K562 (cell line): ENCODE data around the gene DCAF10. TPM values are rescaled to one million over a fixed set of nuclear protein-coding genes. Genes with fewer than 3 reads are reported as not detected.

Experiments used
- ATF7 ChIP-seq: fragments of 450-650 bp; IDR thresholded peaks from 2 replicates; pipeline ENCODE4 v1.7.1; 2014; ENCODE audit warnings: mild to moderate bottlenecking, moderate library complexity
- HIVEP1 ChIP-seq: fragments of 250-450 bp; sonication (Bioruptor Pico); IDR thresholded peaks from 2 replicates; pipeline ENCODE4 v1.4.0; 2020; ENCODE audit warnings: mild to moderate bottlenecking
- KAT7 ChIP-seq: sonication (generic); formaldehyde crosslinking; IDR thresholded peaks from 2 replicates; pipeline ENCODE4 v1.8.0; 2022; ENCODE audit warnings: missing genetic modification reagents, mild to moderate bottlenecking, borderline replicate concordance
- TCF7 ChIP-seq: sonication (generic); IDR thresholded peaks from 2 replicates; pipeline ENCODE4 v1.6.1; 2016; ENCODE audit warnings: antibody characterized with exemption, borderline replicate concordance
- TOE1 ChIP-seq, 2 experiments: fragments of 450-650 bp in 1 of 2; sonication (generic) in 1 of 2; formaldehyde crosslinking in 1 of 2; IDR thresholded peaks; 2 replicates each; pipeline versions ENCODE4 v1.7.1 to v1.8.0; 2016 to 2022; ENCODE audit warnings: borderline replicate concordance in 2 of 2, mild to moderate bottlenecking in 2 of 2, antibody characterized with exemption in 1 of 2, inconsistent platforms in 1 of 2, low read depth in 1 of 2, missing genetic modification reagents in 1 of 2, moderate library complexity in 1 of 2
- ZNF263 ChIP-seq: sonication (generic); formaldehyde crosslinking; IDR thresholded peaks from 2 replicates; pipeline ENCODE4 v1.8.0; 2022; ENCODE audit warnings: mild to moderate bottlenecking, missing genetic modification reagents, borderline replicate concordance
- ZNF644 ChIP-seq: fragments of 200-800 bp; sonication (Bioruptor generic); IDR thresholded peaks from 2 replicates; pipeline ENCODE4 v1.6.1; 2016; ENCODE audit warnings: low read depth, missing genetic modification characterization, missing compliant biosample characterization
- ZNF764 ChIP-seq: fragments of 250-450 bp; sonication (Bioruptor Pico); IDR thresholded peaks from 2 replicates; pipeline ENCODE4 v1.4.0; 2020; ENCODE audit warnings: low read depth, mild to moderate bottlenecking, moderate library complexity
- polyA plus RNA-seq, 8 experiments: library from polyadenylated mRNA; depleted of rRNA in 4 of 8; stranded (reverse) in 5 of 8; unstranded in 3 of 8; fragments of >200 nt; fragmentation: Nextera tagmentation in 2 of 8; fragmentation: Illumina TruSeq in 1 of 8; extraction: Ambion mirVana in 2 of 8; extraction: Trizol in 1 of 8; gene quantifications; 2 replicates each; pipeline versions ENCODE4 v1.2.1 to v1.2.3, GENCODE V29; 2011 to 2014; ENCODE audit warnings: inconsistent platforms in 1 of 8, missing spikeins in 1 of 8
- total RNA-seq, 7 experiments: library from RNA; depleted of rRNA in 6 of 7; stranded (reverse); fragments of >200 nt in 6 of 7; fragmentation: Illumina TruSeq in 2 of 7; extraction: Trizol in 2 of 7; gene quantifications; 2 replicates each; pipeline versions ENCODE4 v1.2.1 to v1.2.3, GENCODE V29; 2011 to 2021; ENCODE audit warnings: low replicate concordance in 1 of 7
- TF ChIP-seq, protein P1 (sequence below): sonication (generic); formaldehyde crosslinking; IDR thresholded peaks from 2 replicates; pipeline ENCODE4 v1.8.1; 2022; ENCODE audit warnings: missing genetic modification reagents
- TF ChIP-seq, protein P2 (sequence below): fragments of 250-450 bp; sonication (Bioruptor Pico); IDR thresholded peaks from 2 replicates; pipeline ENCODE4 v1.5.0; 2020; ENCODE audit warnings: mild to moderate bottlenecking
- TF ChIP-seq, protein P3 (sequence below): fragments of 250-450 bp; sonication (Bioruptor Pico); IDR thresholded peaks from 2 replicates; pipeline ENCODE4 v1.4.0; 2020; ENCODE audit warnings: mild to moderate bottlenecking, moderate library complexity
- TF ChIP-seq, protein P4 (sequence below): sonication (generic); formaldehyde crosslinking; IDR thresholded peaks from 2 replicates; pipeline ENCODE4 v1.8.1; 2023; ENCODE audit warnings: missing genetic modification reagents, mild to moderate bottlenecking, borderline replicate concordance

DCAF10 gene
- total and polyA plus RNA-seq, 9 of the 15 experiments (the other 6 are each of a cell fraction or from before 2014, with no cell fraction given) = 6.8 to 40.1 (median 16.9) TPM

DNA sequence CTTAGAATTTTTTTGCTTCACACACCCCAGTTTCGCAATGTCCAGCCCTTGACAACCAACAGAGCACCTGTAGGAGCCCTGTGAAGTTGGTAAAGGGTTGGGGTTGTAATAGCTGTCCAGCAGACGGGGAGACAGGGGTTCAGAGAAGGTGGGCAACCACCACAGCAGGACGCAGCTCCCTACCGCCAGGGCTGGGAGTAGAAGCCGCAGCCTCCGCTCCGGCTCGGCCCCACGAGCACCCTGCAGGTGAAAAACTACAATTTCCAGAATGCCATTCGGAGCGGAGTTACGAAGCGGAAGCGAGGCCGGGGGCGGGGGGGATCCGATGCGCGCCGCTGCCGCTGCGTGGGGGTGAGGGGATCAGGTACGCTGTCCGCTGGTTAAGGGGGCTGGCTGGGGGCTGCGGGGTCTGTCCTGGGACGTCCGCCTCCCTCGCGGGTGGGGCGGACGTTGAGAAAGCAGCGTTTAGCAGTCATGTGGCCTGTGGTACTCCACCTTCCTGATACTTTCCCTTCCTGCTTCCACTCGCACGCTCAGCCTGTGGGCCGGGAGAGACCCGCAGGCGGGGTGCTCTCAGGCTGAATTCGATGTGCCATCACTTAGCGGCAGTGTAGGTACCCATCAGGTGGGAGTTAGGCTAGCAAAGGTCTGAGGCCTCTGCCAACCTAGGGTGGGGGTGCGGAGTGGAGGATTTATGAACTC is 47.0 kb upstream of the DCAF10 start, which contains the start of gene TRMT10B (continued):
- TF ChIP-seq TOE1 (IDR thresholded peaks at IDR 0.05; ENCODE audit: borderline replicate concordance) (no peak), TOE1 (CRISPR knock-in tag; IDR thresholded peaks at IDR 0.05; ENCODE audit: borderline replicate concordance, low read depth) (no peak), ZNF644 (no peak), ATF7 (no peak), TCF7 (no peak), ZNF263 (CRISPR knock-in tag) (no peak), KAT7 (CRISPR knock-in tag) (0 out of 2 replicates have a peak, but pooled peaks have one; percentile 29), HIVEP1 (CRISPR knock-in tag) (no peak), ZNF764 (CRISPR knock-in tag) (no peak)
- TF ChIP-seq, protein P1, sequence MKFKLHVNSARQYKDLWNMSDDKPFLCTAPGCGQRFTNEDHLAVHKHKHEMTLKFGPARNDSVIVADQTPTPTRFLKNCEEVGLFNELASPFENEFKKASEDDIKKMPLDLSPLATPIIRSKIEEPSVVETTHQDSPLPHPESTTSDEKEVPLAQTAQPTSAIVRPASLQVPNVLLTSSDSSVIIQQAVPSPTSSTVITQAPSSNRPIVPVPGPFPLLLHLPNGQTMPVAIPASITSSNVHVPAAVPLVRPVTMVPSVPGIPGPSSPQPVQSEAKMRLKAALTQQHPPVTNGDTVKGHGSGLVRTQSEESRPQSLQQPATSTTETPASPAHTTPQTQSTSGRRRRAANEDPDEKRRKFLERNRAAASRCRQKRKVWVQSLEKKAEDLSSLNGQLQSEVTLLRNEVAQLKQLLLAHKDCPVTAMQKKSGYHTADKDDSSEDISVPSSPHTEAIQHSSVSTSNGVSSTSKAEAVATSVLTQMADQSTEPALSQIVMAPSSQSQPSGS (CRISPR knock-in tag) = no peak
- TF ChIP-seq, protein P2, sequence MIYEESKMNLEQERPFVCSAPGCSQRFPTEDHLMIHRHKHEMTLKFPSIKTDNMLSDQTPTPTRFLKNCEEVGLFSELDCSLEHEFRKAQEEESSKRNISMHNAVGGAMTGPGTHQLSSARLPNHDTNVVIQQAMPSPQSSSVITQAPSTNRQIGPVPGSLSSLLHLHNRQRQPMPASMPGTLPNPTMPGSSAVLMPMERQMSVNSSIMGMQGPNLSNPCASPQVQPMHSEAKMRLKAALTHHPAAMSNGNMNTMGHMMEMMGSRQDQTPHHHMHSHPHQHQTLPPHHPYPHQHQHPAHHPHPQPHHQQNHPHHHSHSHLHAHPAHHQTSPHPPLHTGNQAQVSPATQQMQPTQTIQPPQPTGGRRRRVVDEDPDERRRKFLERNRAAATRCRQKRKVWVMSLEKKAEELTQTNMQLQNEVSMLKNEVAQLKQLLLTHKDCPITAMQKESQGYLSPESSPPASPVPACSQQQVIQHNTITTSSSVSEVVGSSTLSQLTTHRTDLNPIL = no peak
- TF ChIP-seq, protein P3, sequence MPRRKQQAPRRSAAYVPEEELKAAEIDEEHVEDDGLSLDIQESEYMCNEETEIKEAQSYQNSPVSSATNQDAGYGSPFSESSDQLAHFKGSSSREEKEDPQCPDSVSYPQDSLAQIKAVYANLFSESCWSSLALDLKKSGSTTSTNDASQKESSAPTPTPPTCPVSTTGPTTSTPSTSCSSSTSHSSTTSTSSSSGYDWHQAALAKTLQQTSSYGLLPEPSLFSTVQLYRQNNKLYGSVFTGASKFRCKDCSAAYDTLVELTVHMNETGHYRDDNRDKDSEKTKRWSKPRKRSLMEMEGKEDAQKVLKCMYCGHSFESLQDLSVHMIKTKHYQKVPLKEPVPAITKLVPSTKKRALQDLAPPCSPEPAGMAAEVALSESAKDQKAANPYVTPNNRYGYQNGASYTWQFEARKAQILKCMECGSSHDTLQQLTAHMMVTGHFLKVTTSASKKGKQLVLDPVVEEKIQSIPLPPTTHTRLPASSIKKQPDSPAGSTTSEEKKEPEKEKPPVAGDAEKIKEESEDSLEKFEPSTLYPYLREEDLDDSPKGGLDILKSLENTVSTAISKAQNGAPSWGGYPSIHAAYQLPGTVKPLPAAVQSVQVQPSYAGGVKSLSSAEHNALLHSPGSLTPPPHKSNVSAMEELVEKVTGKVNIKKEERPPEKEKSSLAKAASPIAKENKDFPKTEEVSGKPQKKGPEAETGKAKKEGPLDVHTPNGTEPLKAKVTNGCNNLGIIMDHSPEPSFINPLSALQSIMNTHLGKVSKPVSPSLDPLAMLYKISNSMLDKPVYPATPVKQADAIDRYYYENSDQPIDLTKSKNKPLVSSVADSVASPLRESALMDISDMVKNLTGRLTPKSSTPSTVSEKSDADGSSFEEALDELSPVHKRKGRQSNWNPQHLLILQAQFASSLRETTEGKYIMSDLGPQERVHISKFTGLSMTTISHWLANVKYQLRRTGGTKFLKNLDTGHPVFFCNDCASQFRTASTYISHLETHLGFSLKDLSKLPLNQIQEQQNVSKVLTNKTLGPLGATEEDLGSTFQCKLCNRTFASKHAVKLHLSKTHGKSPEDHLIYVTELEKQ (CRISPR knock-in tag) = no peak
- TF ChIP-seq, protein P4, sequence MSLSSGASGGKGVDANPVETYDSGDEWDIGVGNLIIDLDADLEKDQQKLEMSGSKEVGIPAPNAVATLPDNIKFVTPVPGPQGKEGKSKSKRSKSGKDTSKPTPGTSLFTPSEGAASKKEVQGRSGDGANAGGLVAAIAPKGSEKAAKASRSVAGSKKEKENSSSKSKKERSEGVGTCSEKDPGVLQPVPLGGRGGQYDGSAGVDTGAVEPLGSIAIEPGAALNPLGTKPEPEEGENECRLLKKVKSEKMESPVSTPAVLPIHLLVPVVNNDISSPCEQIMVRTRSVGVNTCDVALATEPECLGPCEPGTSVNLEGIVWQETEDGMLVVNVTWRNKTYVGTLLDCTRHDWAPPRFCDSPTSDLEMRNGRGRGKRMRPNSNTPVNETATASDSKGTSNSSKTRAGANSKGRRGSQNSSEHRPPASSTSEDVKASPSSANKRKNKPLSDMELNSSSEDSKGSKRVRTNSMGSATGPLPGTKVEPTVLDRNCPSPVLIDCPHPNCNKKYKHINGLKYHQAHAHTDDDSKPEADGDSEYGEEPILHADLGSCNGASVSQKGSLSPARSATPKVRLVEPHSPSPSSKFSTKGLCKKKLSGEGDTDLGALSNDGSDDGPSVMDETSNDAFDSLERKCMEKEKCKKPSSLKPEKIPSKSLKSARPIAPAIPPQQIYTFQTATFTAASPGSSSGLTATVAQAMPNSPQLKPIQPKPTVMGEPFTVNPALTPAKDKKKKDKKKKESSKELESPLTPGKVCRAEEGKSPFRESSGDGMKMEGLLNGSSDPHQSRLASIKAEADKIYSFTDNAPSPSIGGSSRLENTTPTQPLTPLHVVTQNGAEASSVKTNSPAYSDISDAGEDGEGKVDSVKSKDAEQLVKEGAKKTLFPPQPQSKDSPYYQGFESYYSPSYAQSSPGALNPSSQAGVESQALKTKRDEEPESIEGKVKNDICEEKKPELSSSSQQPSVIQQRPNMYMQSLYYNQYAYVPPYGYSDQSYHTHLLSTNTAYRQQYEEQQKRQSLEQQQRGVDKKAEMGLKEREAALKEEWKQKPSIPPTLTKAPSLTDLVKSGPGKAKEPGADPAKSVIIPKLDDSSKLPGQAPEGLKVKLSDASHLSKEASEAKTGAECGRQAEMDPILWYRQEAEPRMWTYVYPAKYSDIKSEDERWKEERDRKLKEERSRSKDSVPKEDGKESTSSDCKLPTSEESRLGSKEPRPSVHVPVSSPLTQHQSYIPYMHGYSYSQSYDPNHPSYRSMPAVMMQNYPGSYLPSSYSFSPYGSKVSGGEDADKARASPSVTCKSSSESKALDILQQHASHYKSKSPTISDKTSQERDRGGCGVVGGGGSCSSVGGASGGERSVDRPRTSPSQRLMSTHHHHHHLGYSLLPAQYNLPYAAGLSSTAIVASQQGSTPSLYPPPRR = no peak
